GM21619 (cell line): ENCODE results near the gene TRIM14.
"Not testable (repeated sequence)": the region's sequence is repeated elsewhere in the genome, so short reads cannot be mapped to it uniquely, and the experiment has no call there.

ENCODE experiments used
- ATAC-seq: cut with Tn5 transposase; IDR thresholded peaks from one replicate; pipeline ENCODE4 v1.9.1; 2021; ENCODE audit not compliant: unreplicated experiment

TRIM14 gene

DNA sequence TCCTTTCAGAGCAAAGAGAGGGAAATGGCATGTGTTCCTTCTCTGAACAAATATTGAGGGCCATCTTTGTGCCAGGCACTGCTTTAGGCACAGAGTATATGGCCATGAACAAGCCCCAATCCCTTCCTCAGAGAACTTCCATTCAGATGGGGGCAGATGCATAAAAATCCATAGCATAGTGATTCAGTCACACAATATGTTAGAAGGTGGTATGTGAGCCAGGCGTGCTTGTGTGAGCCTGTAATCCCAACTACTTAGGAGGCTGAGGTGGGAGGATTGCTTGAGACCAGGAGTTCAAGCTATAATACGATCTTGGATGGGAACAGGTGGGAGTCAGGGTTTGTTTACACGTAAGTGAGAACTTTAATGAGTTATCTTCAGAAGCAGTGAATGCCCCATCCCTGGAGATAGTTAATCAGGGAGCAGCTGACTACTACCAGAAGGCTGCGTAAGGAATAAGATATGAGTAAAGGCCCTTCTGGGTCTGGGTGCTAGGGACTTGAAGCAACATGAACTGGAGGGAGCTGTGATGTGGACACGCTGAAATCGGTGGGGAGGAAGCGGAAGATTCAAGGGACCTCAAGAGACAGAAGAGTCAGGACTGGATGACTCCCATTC lies 35.3 kb downstream of the TRIM14 start:
- no peak for ATAC-seq

DNA sequence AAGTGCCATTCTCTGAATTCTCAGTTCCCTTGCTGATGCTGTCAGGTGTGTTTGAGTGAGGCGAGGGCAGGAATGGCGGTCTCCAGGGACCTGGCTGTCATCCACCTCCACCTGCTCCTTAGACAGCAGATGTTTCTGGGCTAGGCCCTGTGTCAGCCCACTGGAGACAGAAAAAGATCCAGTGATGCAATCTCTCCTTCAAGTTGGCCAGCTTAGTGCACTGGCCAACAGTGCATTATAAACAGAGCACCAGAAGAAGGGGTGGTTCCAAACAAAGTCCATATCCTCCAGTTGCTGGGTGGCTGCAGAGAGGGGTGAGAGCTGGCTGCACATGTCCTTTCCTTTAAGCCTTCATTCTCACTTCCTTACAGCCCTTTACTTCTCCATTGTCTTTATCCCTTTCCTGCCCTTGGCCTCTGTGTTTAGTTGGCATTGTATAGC lies 35.9 kb downstream of the TRIM14 start:
- no peak for ATAC-seq

DNA sequence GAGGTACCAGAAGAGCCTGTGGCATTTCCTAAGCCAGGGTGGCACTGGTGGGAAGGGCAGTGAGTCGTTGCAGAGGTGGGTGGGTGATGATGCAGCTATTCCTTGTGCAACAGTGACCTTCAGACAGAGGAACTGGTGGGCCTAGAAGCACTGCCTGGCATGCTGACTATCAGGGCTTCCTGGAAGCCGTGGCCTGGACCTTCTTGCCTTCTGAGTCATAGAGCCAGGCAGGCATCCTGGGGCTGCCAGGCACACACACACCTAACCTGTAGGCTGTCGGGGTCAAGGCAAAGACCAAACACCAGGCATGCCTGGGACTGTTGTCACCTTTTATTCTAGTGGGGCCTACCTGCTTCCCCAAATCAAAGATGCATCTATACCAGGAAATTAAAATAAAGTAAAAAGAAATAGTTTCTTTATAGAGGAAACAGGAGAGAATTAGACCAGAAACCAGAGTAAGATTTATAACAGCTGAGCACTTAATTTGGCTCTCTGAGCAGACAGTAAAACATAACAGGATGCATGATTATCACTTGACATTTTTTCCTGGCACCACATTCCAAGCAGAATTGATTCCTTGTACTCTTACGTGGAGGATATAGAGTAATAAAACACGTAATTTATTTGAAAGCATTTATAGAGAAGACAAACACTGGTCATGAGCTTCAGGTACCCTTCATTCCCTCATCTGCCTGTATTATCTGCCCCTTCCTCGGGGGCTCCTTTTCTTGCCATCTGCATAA lies 37.4 kb downstream of the TRIM14 start:
- ATAC-seq, result no peak

GRCh38 chr9:98080780-98081179 lies 38.2 kb downstream of the TRIM14 start:
- no peak for ATAC-seq

- ATAC-seq, result no peak
Measured at GRCh38 chr9:98080326-98080725, 38.7 kb downstream of the TRIM14 start.

GRCh38 chr9:98078895-98079294 lies 40.1 kb downstream of the TRIM14 start:
- no peak for ATAC-seq

GRCh38 chr9:98076514-98076890 lies 42.5 kb downstream of the TRIM14 start:
- not testable (repeated sequence) for ATAC-seq

DNA sequence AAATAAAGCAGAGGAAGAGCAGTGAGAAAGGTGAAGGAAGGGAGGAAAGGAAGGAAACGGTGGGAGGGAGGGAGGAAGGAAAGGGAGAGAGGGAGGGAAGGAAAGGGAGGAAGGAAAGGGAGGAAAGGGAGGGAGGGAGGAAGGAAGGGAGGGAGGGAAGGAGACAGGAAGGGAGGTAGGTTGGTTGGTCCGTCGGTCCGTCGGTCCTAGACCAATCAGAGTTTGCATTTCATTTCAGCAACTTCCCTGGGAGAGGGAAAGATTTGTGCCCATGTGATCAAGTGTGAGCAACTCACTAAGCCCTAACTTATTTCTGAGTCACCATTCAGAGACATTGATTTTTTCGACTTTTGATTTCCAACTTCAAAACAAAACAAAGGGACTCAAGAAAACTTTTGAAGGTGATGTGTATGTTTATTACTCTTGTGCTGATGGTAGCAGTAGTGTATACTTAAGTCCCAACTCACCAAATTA lies 43.7 kb downstream of the TRIM14 start:
- no peak for ATAC-seq

- no peak for ATAC-seq
Measured at GRCh38 chr9:98074115-98074990, 44.7 kb downstream of the TRIM14 start.

DNA sequence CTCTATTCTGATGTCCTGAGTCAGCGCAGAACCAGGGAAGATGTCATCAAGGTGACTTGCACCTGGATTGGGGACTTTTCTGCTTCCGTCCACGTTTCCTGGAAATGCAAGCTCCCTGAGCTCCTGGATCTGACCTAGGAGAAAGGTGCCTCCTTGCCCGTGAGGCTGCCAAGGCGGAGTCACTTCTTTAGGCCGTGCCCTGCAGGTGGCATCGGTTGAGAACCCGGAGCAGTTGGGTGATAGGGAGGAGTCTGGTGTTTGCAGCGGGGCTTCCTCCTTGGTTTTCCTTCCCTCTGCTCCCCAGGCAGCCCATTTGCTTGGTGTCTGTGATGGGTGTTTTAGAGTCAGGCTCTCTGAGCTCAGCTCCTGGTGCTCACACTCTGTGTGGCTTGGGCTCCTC lies 47.3 kb downstream of the TRIM14 start:
- no peak for ATAC-seq

DNA sequence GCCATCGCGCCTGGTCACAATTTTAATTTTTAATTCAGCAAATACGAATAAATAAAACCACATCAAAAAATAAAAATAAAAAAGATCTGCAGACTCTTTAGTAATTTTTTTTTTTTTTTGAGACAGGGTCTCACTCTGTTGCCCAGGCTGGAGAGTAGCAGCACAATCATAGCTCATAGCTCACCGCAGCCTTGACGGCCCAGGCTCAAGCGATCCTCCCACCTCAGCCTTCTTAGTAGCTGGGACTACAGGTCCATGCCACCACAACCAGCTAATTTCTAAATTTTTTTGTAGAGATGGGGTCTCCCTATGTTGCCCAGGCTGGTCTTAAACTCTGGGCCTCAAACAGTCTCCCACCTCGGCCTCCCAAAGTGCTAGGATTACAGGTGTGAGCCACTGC lies 48.3 kb downstream of the TRIM14 start:
- ATAC-seq, result no peak

GRCh38 chr9:98069551-98069950 lies 49.5 kb downstream of the TRIM14 start:
- ATAC-seq, result no peak

- ATAC-seq, result no peak
Measured at GRCh38 chr9:98067184-98067583, 51.8 kb downstream of the TRIM14 start.

DNA sequence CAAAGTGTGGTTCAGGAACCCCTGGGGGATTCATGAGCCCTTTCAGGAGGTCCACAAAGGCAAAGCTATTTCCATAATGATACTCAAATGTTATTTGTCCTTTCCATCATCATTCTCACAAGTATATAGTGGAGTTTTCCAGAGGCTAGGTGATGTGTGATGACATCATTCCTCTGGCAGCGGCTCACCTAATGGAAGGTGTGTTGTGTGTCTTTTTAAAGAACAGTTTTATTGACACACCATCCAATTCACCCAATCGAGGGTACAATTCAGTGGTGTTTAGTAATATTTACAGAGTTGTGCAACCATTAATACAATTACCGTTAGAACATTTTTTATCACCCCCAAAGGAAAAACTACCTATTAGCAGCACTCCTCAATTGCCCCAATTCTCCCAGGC lies 52.8 kb downstream of the TRIM14 start:
- ATAC-seq, result no peak

GRCh38 chr9:98064623-98065392 lies 54.2 kb downstream of the TRIM14 start:
- ATAC-seq, result no peak

- no peak for ATAC-seq
Measured at GRCh38 chr9:98062161-98062560, 56.9 kb downstream of the TRIM14 start.

GRCh38 chr9:98057138-98057799 lies 61.8 kb downstream of the TRIM14 start:
- no peak for ATAC-seq

DNA sequence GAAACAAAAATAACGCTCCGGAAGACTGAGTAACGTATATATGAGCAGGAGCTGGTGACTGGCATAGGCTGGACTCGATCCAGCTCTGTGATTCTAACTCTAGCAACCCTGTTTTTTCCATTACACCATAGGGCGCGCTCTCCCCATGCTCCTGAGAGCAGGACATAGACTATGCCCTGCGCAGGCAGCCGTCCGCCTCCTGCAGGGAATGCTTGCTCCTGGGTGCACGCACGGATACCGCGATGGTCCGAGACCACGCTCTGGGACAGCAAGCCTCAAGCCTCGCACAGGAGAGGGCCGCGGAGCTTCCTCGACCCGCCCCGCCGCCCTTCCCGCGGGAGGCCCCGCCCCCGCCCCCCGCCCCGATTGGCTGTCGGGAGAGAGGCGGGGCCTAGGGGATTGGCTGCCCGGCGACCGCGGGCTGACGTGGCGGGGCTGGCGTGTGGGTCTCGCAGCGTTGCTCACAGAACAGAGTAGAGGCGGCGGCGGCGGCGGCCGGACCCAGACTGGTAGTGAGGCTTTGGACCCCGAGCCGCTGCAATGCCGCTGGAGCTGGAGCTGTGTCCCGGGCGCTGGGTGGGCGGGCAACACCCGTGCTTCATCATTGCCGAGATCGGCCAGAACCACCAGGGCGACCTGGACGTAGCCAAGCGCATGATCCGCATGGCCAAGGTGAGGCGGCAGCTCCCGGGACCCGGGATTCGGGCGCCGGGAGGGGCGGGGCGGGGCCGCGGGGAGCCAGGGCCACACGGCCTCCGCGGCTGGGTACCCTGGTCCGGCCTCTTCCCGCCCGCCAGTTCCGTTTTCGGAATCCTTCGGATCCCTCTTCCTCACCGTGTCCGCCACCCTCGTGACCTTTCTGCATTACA lies 62.5 kb downstream of the TRIM14 start, which contains the start of gene NANS:
TSS of gene NANS (plus strand) at position 464 of the 869 bp plus-strand sequence. CDS start at position 541, 77 bp downstream.
- peak; percentile 94 for ATAC-seq

DNA sequence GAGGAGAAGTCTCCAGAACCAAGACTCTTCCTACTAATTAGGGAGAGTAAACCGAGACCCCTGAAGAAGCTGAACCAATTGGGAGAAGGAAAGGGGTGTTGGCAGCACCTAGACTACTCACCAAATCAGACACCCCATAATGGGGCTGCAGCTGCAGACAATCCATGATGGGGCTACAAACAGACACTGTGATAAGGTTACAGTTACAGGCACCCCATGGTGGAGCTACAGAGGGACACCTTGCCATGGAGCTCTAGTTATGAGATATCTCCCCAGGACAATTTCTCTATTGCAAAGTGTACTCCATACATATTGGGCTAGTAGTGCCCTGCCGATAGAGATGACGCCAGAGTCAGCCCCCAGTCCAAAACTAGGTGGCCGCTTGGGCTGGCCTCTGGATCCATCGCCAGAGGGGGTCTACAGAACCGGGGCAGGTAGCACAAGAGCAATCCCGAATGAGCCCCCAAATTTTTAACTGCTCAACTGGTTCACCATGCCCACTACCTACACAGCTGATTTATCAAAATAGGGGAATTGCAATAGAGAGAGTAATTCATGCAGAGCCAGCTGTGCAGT lies 64.6 kb downstream of the TRIM14 start:
- ATAC-seq, result no peak
